ENCODE results near the gene ABHD17C. TPM values are rescaled to one million over a fixed set of nuclear protein-coding genes. Genes with fewer than 3 reads are reported as not detected.

The ABHD17C gene
- total and polyA plus RNA-seq, 2 donors (not counting 3 experiments of a cell fraction or from before 2014, with no cell fraction given): 5.9 to 10.9 TPM

- no peak overlapping the region for H3K4me3 ChIP-seq (replicated peaks in 1 of 3; ENCODE audit: insufficient read depth in 1 of 3, low read depth in 1 of 3, low read length in 3 of 3)
- no TSS peak for BruUV-seq (replicated peaks)
- no peak overlapping the region for H3K9ac ChIP-seq (replicated peaks; ENCODE audit: extremely low read depth, insufficient read depth, low read length)
- ChIA-PET CTCF (interaction anchor here (0.5 to 1.8 kb wide), 4 partner anchors 37 to 209 kb away, joined by 3 to 12 read pairs (median 6); partner anchors contain the start of gene ABHD17C), POLR2A (no interaction called here)
- no peak for FAIRE-seq
- TF ChIP-seq POLR2AphosphoS5 (IDR thresholded peaks at IDR 0.05; ENCODE audit: insufficient read depth, low read depth, low read length): no peak
- no peak for TF ChIP-seq CTCF (IDR thresholded peaks at IDR 0.05; ENCODE audit: extremely low read depth in 1 of 2, insufficient read depth in 1 of 2, low read depth in 1 of 2, low read length in 2 of 2)
- no peak for TF ChIP-seq EZH2 (IDR thresholded peaks at IDR 0.05; ENCODE audit: borderline replicate concordance, low read depth, low read length, severe bottlenecking)
- TF ChIP-seq, protein P1, sequence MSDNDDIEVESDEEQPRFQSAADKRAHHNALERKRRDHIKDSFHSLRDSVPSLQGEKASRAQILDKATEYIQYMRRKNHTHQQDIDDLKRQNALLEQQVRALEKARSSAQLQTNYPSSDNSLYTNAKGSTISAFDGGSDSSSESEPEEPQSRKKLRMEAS (IDR thresholded peaks at IDR 0.05; ENCODE audit: insufficient read depth, insufficient read length): no peak
- no peak for TF ChIP-seq GATA2 (IDR thresholded peaks at IDR 0.05; ENCODE audit: insufficient read depth, insufficient read length, low read depth, low read length)
- no peak for TF ChIP-seq MYC (IDR thresholded peaks at IDR 0.05; ENCODE audit: low read depth, low read length)
- no peak for TF ChIP-seq POLR2A (IDR thresholded peaks at IDR 0.05; ENCODE audit: low read depth, low read length)
- no peak for TF ChIP-seq JUN (IDR thresholded peaks at IDR 0.05; ENCODE audit: borderline replicate concordance, insufficient read depth, insufficient read length, low read depth)
- TF ChIP-seq FOS (IDR thresholded peaks at IDR 0.05; ENCODE audit: borderline replicate concordance, insufficient read depth, low read length): no peak
- DNase-seq (ENCODE audit: low read depth, low spot score): no peak
- intact Hi-C loops (cut with micrococcal nuclease) (no loop called here), dilution Hi-C loops (cut with MboI; ENCODE audit: extremely low pct_ligation_motif_present, low sequenced_read_pairs) (no loop called here)
- H3K9me3 ChIP-seq (replicated peaks; ENCODE audit: control insufficient read depth, insufficient read depth, low read length): no peaks in the 10 kb centered on the region
- no peak overlapping the region for H3K4me2 ChIP-seq (ENCODE audit: insufficient read depth, low read length)
- H3K36me3 ChIP-seq (ENCODE audit: control insufficient read depth in 2 of 2, extremely low read depth in 1 of 2, insufficient read depth in 2 of 2, low read length in 2 of 2): no peaks in the 10 kb centered on the region
- H3K9me1 ChIP-seq (replicated peaks; ENCODE audit: control insufficient read depth, extremely low read depth, insufficient read depth, low read length): no peaks in the 10 kb centered on the region
- no peaks in the 10 kb centered on the region for H3K4me1 ChIP-seq (ENCODE audit: control insufficient read depth, extremely low read depth, insufficient read depth, low read length)
- no peaks in the 10 kb centered on the region for H4K20me1 ChIP-seq (replicated peaks; ENCODE audit: control insufficient read depth, extremely low read depth, insufficient read depth, low read length)
- no peak overlapping the region for H3K27ac ChIP-seq (ENCODE audit: insufficient read depth, low read depth, low read length)
- H2AFZ ChIP-seq (ENCODE audit: low read depth, low read length): no peak overlapping the region
- no peaks in the 10 kb centered on the region for H3K27me3 ChIP-seq (ENCODE audit: control insufficient read depth in 2 of 2, insufficient read depth in 2 of 2, low read length in 2 of 2)
- peaks cover 22% of the 10 kb centered on the region for H3K79me2 ChIP-seq (ENCODE audit: control insufficient read depth, insufficient read depth, low read length)
Measured at GRCh38 chr15:80732167-80732566, 37.1 kb downstream of the ABHD17C start.

Measured in endothelial cell of umbilical vein (primary cell).